ENCODE results near the gene ACAN. TPM values are rescaled to one million over a fixed set of nuclear protein-coding genes. Genes with fewer than 3 reads are reported as not detected.

ACAN gene
- total and polyA plus RNA-seq, 4 donors: 12.9 to 312 (median 34.7) TPM

- Histone ChIP-seq H3K27ac (ENCODE audit: low read depth in 1 of 2, low read length in 2 of 2) (peak overlapping the region in 1 of 2 donors; percentile 69), H3K36me3 (ENCODE audit: control insufficient read depth in 1 of 2, insufficient read depth in 2 of 2, low read length in 1 of 2) (no peaks in the 10 kb centered on the region), H3K27me3 (ENCODE audit: control insufficient read depth in 1 of 2, insufficient read depth in 2 of 2, low read length in 1 of 2) (no peaks in the 10 kb centered on the region), H3K4me3 (ENCODE audit: low read length in 2 of 2) (no peak overlapping the region), H3K9me3 (ENCODE audit: control insufficient read depth, low read length) (no peaks in the 10 kb centered on the region), H3K4me1 (ENCODE audit: control insufficient read depth in 1 of 2, insufficient read depth in 2 of 2, low read length in 2 of 2) (peaks cover 0 to 2% of the 10 kb centered on the region in 2 donors)
- DNase-seq (no peak), ATAC-seq (ENCODE audit: low FRiP score) (peak; percentile 19)
- 28 to 31% methylated on average over 12 of the region's 12 CpGs for WGBS, 2 donors
- intact Hi-C loops (cut with DNase I): no loop called here
Observed at GRCh38 chr15:88832820-88833730, 29.8 kb downstream of the ACAN start.

GRCh38 chr15:88833731-88834100 lies 30.5 kb downstream of the ACAN start:
- Histone ChIP-seq H3K27me3 (ENCODE audit: control insufficient read depth in 1 of 2, insufficient read depth in 2 of 2, low read length in 1 of 2) (no peaks in the 10 kb centered on the region), H3K4me1 (ENCODE audit: control insufficient read depth in 1 of 2, insufficient read depth in 2 of 2, low read length in 2 of 2) (peaks cover 0 to 2% of the 10 kb centered on the region in 2 donors), H3K36me3 (ENCODE audit: control insufficient read depth in 1 of 2, insufficient read depth in 2 of 2, low read length in 1 of 2) (no peaks in the 10 kb centered on the region), H3K9me3 (ENCODE audit: control insufficient read depth, low read length) (no peaks in the 10 kb centered on the region), H3K27ac (ENCODE audit: low read depth in 1 of 2, low read length in 2 of 2) (peak overlapping the region; percentile 29 to 75), H3K4me3 (ENCODE audit: low read length in 2 of 2) (no peak overlapping the region)
- WGBS, 2 donors: 16 to 17% methylated on average over 8 of the region's 8 CpGs
- intact Hi-C loops (cut with DNase I): loop anchor here (1.0 kb wide), 1 partner anchor 176 kb away; no protein-coding TSS in a partner anchor
- no peak for DNase-seq
- peak; percentile 19 for ATAC-seq (ENCODE audit: low FRiP score)

GRCh38 chr15:88834211-88834812 lies 31.1 kb downstream of the ACAN start:
- Histone ChIP-seq H3K36me3 (ENCODE audit: control insufficient read depth in 1 of 2, insufficient read depth in 2 of 2, low read length in 1 of 2) (no peaks in the 10 kb centered on the region), H3K4me1 (ENCODE audit: control insufficient read depth in 1 of 2, insufficient read depth in 2 of 2, low read length in 2 of 2) (peaks cover 0 to 2% of the 10 kb centered on the region in 2 donors), H3K4me3 (ENCODE audit: low read length in 2 of 2) (no peak overlapping the region), H3K9me3 (ENCODE audit: control insufficient read depth, low read length) (no peaks in the 10 kb centered on the region), H3K27me3 (ENCODE audit: control insufficient read depth in 1 of 2, insufficient read depth in 2 of 2, low read length in 1 of 2) (no peaks in the 10 kb centered on the region), H3K27ac (ENCODE audit: low read depth in 1 of 2, low read length in 2 of 2) (peak overlapping the region in 1 of 2 donors; percentile 29)
- DNase-seq (peak; percentile 82 to 89), ATAC-seq (ENCODE audit: low FRiP score) (peak; percentile 82)
- 24 to 26% methylated on average over 14 of the region's 14 CpGs for WGBS, 2 donors
- intact Hi-C loops (cut with DNase I): loop anchor here (1.0 kb wide), 1 partner anchor 177 kb away; no protein-coding TSS in a partner anchor

DNA sequence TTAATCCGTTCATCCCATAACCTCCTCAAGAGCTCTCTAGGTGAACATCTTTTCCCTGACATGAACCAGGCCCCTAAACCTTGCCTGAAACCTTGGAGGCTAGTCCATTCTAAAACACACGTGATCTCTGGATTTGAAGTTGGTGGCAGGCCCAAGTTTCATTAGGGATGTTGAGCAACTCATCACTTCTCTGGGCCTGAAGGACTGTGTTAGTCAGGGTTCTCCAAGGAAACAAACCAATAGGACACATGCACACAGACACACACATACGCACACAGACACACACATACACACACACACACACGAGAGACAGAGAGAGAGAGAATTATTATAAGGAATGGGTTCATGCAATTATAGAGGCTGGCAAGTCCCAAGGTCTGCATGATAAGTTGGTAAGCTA lies 31.9 kb downstream of the ACAN start:
- WGBS, 2 donors: 81 to 86% methylated on average over 4 of the region's 4 CpGs
- no peaks in the 10 kb centered on the region for H3K27me3 ChIP-seq (ENCODE audit: control insufficient read depth in 1 of 2, insufficient read depth in 2 of 2, low read length in 1 of 2)
- peaks cover 0 to 2% of the 10 kb centered on the region in 2 donors for H3K4me1 ChIP-seq (ENCODE audit: control insufficient read depth in 1 of 2, insufficient read depth in 2 of 2, low read length in 2 of 2)
- no peak overlapping the region for H3K27ac ChIP-seq (ENCODE audit: low read depth in 1 of 2, low read length in 2 of 2)
- no peak overlapping the region for H3K4me3 ChIP-seq (ENCODE audit: low read length in 2 of 2)
- no peaks in the 10 kb centered on the region for H3K36me3 ChIP-seq (ENCODE audit: control insufficient read depth in 1 of 2, insufficient read depth in 2 of 2, low read length in 1 of 2)
- H3K9me3 ChIP-seq (ENCODE audit: control insufficient read depth, low read length): no peaks in the 10 kb centered on the region
- DNase-seq (no peak), ATAC-seq (ENCODE audit: low FRiP score) (no peak)
- intact Hi-C loops (cut with DNase I): no loop called here

DNA sequence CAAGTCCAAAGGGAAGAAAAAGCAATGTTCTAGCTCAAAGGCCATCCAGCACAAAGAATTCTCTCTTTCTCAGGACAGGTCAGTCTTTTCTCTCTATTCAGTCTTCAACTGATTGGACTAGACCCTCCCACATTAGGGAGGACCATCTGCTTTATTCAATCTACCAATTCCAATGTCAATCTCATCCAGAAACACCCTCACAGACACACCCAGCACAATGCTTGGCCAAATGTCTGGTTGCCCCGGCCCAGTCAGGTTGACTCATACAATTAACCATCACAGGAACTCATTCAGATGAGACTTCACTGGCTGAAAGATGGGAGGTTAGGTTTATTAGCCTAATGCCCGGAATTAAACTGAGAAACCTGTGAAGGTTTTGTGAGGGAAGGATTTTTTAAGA lies 32.4 kb downstream of the ACAN start:
- no peak overlapping the region for H3K27ac ChIP-seq (ENCODE audit: low read depth in 1 of 2, low read length in 2 of 2)
- 39 to 42% methylated on average over 2 of the region's 2 CpGs for WGBS, 2 donors
- ATAC-seq (ENCODE audit: low FRiP score): no peak
- peaks cover 0 to 2% of the 10 kb centered on the region in 2 donors for H3K4me1 ChIP-seq (ENCODE audit: control insufficient read depth in 1 of 2, insufficient read depth in 2 of 2, low read length in 2 of 2)
- H3K36me3 ChIP-seq (ENCODE audit: control insufficient read depth in 1 of 2, insufficient read depth in 2 of 2, low read length in 1 of 2): no peaks in the 10 kb centered on the region
- no peaks in the 10 kb centered on the region for H3K27me3 ChIP-seq (ENCODE audit: control insufficient read depth in 1 of 2, insufficient read depth in 2 of 2, low read length in 1 of 2)
- intact Hi-C loops (cut with DNase I): no loop called here
- no peak for DNase-seq
- H3K9me3 ChIP-seq (ENCODE audit: control insufficient read depth, low read length): no peaks in the 10 kb centered on the region
- H3K4me3 ChIP-seq (ENCODE audit: low read length in 2 of 2): no peak overlapping the region

DNA sequence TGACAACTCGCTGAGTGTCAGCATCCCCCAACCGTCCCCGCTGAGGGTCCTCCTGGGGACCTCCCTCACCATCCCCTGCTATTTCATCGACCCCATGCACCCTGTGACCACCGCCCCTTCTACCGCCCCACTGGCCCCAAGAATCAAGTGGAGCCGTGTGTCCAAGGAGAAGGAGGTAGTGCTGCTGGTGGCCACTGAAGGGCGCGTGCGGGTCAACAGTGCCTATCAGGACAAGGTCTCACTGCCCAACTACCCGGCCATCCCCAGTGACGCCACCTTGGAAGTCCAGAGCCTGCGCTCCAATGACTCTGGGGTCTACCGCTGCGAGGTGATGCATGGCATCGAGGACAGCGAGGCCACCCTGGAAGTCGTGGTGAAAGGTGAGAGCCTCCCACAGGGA lies 35.4 kb downstream of the ACAN start:
- Histone ChIP-seq H3K4me1 (ENCODE audit: control insufficient read depth in 1 of 2, insufficient read depth in 2 of 2, low read length in 2 of 2) (no peaks in the 10 kb centered on the region), H3K27ac (ENCODE audit: low read depth in 1 of 2, low read length in 2 of 2) (no peak overlapping the region), H3K27me3 (ENCODE audit: control insufficient read depth in 1 of 2, insufficient read depth in 2 of 2, low read length in 1 of 2) (no peaks in the 10 kb centered on the region), H3K4me3 (ENCODE audit: low read length in 2 of 2) (no peak overlapping the region), H3K9me3 (ENCODE audit: control insufficient read depth, low read length) (no peaks in the 10 kb centered on the region), H3K36me3 (ENCODE audit: control insufficient read depth in 1 of 2, insufficient read depth in 2 of 2, low read length in 1 of 2) (no peaks in the 10 kb centered on the region)
- WGBS, 2 donors: 91% methylated on average over 18 of the region's 18 CpGs
- DNase-seq (no peak), ATAC-seq (ENCODE audit: low FRiP score) (no peak)
- intact Hi-C loops (cut with DNase I): no loop called here

DNA sequence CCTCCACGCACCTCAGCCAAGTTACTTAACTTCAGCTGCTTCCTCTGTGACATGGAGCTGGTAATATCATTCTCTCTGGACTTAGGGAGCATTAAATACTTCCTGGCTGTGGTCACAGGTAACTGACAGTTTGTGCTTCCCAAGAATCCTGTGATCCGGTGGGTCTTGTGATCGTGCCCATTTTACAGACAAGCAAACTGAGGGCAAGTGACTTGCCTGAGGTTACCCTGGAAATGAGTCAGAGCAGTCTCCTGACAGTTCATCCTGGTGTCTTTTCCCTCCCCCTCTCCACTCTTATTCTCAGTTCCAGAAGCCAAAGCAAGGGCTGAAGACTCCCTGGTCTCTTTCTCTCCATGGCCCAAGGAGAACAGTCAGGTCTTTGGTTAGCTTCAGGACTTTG lies 35.9 kb downstream of the ACAN start:
- Histone ChIP-seq H3K27ac (ENCODE audit: low read depth in 1 of 2, low read length in 2 of 2) (no peak overlapping the region), H3K9me3 (ENCODE audit: control insufficient read depth, low read length) (no peaks in the 10 kb centered on the region), H3K4me3 (ENCODE audit: low read length in 2 of 2) (no peak overlapping the region), H3K4me1 (ENCODE audit: control insufficient read depth in 1 of 2, insufficient read depth in 2 of 2, low read length in 2 of 2) (no peaks in the 10 kb centered on the region), H3K36me3 (ENCODE audit: control insufficient read depth in 1 of 2, insufficient read depth in 2 of 2, low read length in 1 of 2) (no peaks in the 10 kb centered on the region), H3K27me3 (ENCODE audit: control insufficient read depth in 1 of 2, insufficient read depth in 2 of 2, low read length in 1 of 2) (no peaks in the 10 kb centered on the region)
- no peak for ATAC-seq (ENCODE audit: low FRiP score)
- 93 to 95% methylated on average over 3 of the region's 3 CpGs for WGBS, 2 donors
- intact Hi-C loops (cut with DNase I): no loop called here
- no peak for DNase-seq

GRCh38 chr15:88839961-88840360 lies 36.7 kb downstream of the ACAN start:
- H3K4me1 ChIP-seq (ENCODE audit: control insufficient read depth in 1 of 2, insufficient read depth in 2 of 2, low read length in 2 of 2): no peaks in the 10 kb centered on the region
- intact Hi-C loops (cut with DNase I): no loop called here
- no peak overlapping the region for H3K4me3 ChIP-seq (ENCODE audit: low read length in 2 of 2)
- 93% methylated on average over 16 of the region's 16 CpGs for WGBS, 2 donors
- no peaks in the 10 kb centered on the region for H3K27me3 ChIP-seq (ENCODE audit: control insufficient read depth in 1 of 2, insufficient read depth in 2 of 2, low read length in 1 of 2)
- no peaks in the 10 kb centered on the region for H3K9me3 ChIP-seq (ENCODE audit: control insufficient read depth, low read length)
- H3K27ac ChIP-seq (ENCODE audit: low read depth in 1 of 2, low read length in 2 of 2): no peak overlapping the region
- no peaks in the 10 kb centered on the region for H3K36me3 ChIP-seq (ENCODE audit: control insufficient read depth in 1 of 2, insufficient read depth in 2 of 2, low read length in 1 of 2)
- ATAC-seq (ENCODE audit: low FRiP score) (peak; percentile 4), DNase-seq (no peak)

DNA sequence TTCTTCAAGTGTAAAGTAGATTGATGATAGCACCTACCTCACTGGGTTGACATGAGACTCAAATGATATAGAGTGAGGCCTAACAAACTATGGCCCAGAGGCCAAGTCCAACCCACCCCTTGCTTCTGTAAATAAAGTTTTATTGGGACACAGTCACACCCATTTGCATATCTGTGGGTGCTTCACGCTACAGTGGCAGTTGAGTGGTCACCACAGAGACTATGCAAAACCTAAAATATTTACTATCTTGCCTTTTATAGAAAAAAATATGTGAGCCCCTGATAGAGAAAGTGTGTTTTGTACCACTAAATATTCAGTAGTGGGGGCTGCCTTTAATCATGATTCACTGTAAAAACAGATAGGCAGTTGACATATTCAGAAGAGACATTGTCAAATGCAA lies 38.0 kb downstream of the ACAN start:
- H3K36me3 ChIP-seq (ENCODE audit: control insufficient read depth in 1 of 2, insufficient read depth in 2 of 2, low read length in 1 of 2): no peaks in the 10 kb centered on the region
- intact Hi-C loops (cut with DNase I): no loop called here
- no peaks in the 10 kb centered on the region for H3K4me1 ChIP-seq (ENCODE audit: control insufficient read depth in 1 of 2, insufficient read depth in 2 of 2, low read length in 2 of 2)
- 91 to 92% methylated on average over 1 of the region's 1 CpG for WGBS, 2 donors
- no peak overlapping the region for H3K4me3 ChIP-seq (ENCODE audit: low read length in 2 of 2)
- H3K27ac ChIP-seq (ENCODE audit: low read depth in 1 of 2, low read length in 2 of 2): no peak overlapping the region
- no peak for ATAC-seq (ENCODE audit: low FRiP score)
- no peak for DNase-seq
- H3K27me3 ChIP-seq (ENCODE audit: control insufficient read depth in 1 of 2, insufficient read depth in 2 of 2, low read length in 1 of 2): no peaks in the 10 kb centered on the region
- no peaks in the 10 kb centered on the region for H3K9me3 ChIP-seq (ENCODE audit: control insufficient read depth, low read length)
